ENCODE data around the gene TGFBI. TPM values are rescaled to one million over a fixed set of nuclear protein-coding genes. Genes with fewer than 3 reads are reported as not detected.

TGFBI gene
- total and polyA plus RNA-seq, 9 of the 15 experiments (the other 6 are each of a cell fraction or from before 2014, with no cell fraction given): 0.05 to 0.62 (median 0.08) TPM; not detected in 6

DNA sequence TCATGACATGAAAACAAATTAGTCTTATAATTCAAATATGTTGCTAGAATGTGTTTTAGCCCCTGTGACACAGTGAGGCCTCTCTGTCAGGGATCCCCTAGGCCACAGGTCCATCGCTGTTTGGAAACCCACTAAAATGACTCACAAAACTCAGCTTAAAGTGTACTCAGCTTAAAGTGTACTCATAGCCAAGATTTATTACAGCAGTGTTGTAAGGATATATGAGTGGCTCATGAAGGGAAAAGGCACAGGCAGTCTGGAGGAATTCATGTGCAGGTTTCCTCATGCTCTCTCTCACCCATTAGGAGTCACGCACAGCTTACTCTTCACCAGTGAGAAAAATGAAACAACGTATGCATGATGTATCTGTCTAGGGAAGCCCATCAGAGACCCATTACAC lies 24.4 kb upstream of the TGFBI start (continued):
- TF ChIP-seq, protein P1, sequence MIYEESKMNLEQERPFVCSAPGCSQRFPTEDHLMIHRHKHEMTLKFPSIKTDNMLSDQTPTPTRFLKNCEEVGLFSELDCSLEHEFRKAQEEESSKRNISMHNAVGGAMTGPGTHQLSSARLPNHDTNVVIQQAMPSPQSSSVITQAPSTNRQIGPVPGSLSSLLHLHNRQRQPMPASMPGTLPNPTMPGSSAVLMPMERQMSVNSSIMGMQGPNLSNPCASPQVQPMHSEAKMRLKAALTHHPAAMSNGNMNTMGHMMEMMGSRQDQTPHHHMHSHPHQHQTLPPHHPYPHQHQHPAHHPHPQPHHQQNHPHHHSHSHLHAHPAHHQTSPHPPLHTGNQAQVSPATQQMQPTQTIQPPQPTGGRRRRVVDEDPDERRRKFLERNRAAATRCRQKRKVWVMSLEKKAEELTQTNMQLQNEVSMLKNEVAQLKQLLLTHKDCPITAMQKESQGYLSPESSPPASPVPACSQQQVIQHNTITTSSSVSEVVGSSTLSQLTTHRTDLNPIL (CRISPR knock-in tag; IDR thresholded peaks at IDR 0.05): no peak
- TF ChIP-seq, protein P2, sequence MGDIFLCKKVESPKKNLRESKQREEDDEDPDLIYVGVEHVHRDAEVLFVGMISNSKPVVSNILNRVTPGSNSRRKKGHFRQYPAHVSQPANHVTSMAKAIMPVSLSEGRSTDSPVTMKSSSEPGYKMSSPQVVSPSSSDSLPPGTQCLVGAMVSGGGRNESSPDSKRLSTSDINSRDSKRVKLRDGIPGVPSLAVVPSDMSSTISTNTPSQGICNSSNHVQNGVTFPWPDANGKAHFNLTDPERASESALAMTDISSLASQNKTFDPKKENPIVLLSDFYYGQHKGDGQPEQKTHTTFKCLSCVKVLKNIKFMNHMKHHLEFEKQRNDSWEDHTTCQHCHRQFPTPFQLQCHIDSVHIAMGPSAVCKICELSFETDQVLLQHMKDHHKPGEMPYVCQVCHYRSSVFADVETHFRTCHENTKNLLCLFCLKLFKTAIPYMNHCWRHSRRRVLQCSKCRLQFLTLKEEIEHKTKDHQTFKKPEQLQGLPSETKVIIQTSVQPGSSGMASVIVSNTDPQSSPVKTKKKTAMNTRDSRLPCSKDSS (IDR thresholded peaks at IDR 0.05; ENCODE audit: low read depth, partially characterized antibody): no peak
- TF ChIP-seq PURB (CRISPR knock-in tag; IDR thresholded peaks at IDR 0.05; ENCODE audit: low read depth) (no peak), PHB2 (IDR thresholded peaks at IDR 0.05; ENCODE audit: low read depth) (no peak), ZNF239 (CRISPR knock-in tag; IDR thresholded peaks at IDR 0.05) (no peak), ZC3H4 (CRISPR knock-in tag; IDR thresholded peaks at IDR 0.05; ENCODE audit: borderline replicate concordance) (no peak), KAT7 (CRISPR knock-in tag; IDR thresholded peaks at IDR 0.05; ENCODE audit: borderline replicate concordance) (no peak), ZNF76 (CRISPR knock-in tag; IDR thresholded peaks at IDR 0.05; ENCODE audit: borderline replicate concordance) (no peak)
- TF ChIP-seq, protein P3, sequence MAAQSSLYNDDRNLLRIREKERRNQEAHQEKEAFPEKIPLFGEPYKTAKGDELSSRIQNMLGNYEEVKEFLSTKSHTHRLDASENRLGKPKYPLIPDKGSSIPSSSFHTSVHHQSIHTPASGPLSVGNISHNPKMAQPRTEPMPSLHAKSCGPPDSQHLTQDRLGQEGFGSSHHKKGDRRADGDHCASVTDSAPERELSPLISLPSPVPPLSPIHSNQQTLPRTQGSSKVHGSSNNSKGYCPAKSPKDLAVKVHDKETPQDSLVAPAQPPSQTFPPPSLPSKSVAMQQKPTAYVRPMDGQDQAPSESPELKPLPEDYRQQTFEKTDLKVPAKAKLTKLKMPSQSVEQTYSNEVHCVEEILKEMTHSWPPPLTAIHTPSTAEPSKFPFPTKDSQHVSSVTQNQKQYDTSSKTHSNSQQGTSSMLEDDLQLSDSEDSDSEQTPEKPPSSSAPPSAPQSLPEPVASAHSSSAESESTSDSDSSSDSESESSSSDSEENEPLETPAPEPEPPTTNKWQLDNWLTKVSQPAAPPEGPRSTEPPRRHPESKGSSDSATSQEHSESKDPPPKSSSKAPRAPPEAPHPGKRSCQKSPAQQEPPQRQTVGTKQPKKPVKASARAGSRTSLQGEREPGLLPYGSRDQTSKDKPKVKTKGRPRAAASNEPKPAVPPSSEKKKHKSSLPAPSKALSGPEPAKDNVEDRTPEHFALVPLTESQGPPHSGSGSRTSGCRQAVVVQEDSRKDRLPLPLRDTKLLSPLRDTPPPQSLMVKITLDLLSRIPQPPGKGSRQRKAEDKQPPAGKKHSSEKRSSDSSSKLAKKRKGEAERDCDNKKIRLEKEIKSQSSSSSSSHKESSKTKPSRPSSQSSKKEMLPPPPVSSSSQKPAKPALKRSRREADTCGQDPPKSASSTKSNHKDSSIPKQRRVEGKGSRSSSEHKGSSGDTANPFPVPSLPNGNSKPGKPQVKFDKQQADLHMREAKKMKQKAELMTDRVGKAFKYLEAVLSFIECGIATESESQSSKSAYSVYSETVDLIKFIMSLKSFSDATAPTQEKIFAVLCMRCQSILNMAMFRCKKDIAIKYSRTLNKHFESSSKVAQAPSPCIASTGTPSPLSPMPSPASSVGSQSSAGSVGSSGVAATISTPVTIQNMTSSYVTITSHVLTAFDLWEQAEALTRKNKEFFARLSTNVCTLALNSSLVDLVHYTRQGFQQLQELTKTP (IDR thresholded peaks at IDR 0.05; ENCODE audit: low read depth in 1 of 2, partially characterized antibody in 2 of 2): no peak
- TF ChIP-seq, protein P4, sequence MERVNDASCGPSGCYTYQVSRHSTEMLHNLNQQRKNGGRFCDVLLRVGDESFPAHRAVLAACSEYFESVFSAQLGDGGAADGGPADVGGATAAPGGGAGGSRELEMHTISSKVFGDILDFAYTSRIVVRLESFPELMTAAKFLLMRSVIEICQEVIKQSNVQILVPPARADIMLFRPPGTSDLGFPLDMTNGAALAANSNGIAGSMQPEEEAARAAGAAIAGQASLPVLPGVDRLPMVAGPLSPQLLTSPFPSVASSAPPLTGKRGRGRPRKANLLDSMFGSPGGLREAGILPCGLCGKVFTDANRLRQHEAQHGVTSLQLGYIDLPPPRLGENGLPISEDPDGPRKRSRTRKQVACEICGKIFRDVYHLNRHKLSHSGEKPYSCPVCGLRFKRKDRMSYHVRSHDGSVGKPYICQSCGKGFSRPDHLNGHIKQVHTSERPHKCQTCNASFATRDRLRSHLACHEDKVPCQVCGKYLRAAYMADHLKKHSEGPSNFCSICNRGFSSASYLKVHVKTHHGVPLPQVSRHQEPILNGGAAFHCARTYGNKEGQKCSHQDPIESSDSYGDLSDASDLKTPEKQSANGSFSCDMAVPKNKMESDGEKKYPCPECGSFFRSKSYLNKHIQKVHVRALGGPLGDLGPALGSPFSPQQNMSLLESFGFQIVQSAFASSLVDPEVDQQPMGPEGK (CRISPR knock-in tag; IDR thresholded peaks at IDR 0.05; ENCODE audit: borderline replicate concordance): no peak
- TF ChIP-seq, protein P5, sequence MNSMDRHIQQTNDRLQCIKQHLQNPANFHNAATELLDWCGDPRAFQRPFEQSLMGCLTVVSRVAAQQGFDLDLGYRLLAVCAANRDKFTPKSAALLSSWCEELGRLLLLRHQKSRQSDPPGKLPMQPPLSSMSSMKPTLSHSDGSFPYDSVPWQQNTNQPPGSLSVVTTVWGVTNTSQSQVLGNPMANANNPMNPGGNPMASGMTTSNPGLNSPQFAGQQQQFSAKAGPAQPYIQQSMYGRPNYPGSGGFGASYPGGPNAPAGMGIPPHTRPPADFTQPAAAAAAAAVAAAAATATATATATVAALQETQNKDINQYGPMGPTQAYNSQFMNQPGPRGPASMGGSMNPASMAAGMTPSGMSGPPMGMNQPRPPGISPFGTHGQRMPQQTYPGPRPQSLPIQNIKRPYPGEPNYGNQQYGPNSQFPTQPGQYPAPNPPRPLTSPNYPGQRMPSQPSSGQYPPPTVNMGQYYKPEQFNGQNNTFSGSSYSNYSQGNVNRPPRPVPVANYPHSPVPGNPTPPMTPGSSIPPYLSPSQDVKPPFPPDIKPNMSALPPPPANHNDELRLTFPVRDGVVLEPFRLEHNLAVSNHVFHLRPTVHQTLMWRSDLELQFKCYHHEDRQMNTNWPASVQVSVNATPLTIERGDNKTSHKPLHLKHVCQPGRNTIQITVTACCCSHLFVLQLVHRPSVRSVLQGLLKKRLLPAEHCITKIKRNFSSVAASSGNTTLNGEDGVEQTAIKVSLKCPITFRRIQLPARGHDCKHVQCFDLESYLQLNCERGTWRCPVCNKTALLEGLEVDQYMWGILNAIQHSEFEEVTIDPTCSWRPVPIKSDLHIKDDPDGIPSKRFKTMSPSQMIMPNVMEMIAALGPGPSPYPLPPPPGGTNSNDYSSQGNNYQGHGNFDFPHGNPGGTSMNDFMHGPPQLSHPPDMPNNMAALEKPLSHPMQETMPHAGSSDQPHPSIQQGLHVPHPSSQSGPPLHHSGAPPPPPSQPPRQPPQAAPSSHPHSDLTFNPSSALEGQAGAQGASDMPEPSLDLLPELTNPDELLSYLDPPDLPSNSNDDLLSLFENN (IDR thresholded peaks at IDR 0.05; ENCODE audit: low read depth in 2 of 2, low read length in 2 of 2): no peak
